Psoas muscle (tissue), 8 donors: Measurements from ENCODE around the gene LRP1. TPM values are rescaled to one million over a fixed set of nuclear protein-coding genes. Genes with fewer than 3 reads are reported as not detected.

Source experiments
- ATAC-seq, 4 donors: fragments of 200-7000 bp; cut with Tn5 transposase; one replicate each; pipeline ENCODE4 v1.9.1; 2020; ENCODE audit warnings: moderate library complexity in 3 of 4, mild to moderate bottlenecking in 2 of 4
- DNase-seq, 2 donors: peaks; one replicate each; pipeline ENCODE4 v3.0.0-alpha.2; 2020
- H3K27ac ChIP-seq: fragments of 200-600 bp; one replicate; pipeline ENCODE4 v1.8.0; 2022
- H3K27me3 ChIP-seq, 3 donors: fragments of 200-600 bp in 1 of 3; one replicate each; pipeline versions ENCODE4 v1.6.1 to v1.8.0; 2013 to 2022; ENCODE audit warnings: low read length in 2 of 3, mild to moderate bottlenecking in 2 of 3, moderate library complexity in 1 of 3; ENCODE audit not compliant: insufficient read depth in 3 of 3
- H3K36me3 ChIP-seq, 2 donors: fragments of 200-600 bp in 1 of 2; one replicate each; pipeline versions ENCODE4 v1.6.1 to v1.8.0; 2013 to 2022; ENCODE audit warnings: low read depth in 1 of 2, mild to moderate bottlenecking in 1 of 2, moderate library complexity in 1 of 2; ENCODE audit not compliant: insufficient read depth in 1 of 2
- H3K4me1 ChIP-seq: fragments of 200-600 bp; one replicate; pipeline ENCODE4 v1.8.0; 2022
- H3K4me3 ChIP-seq: fragments of 200-600 bp; one replicate; pipeline ENCODE4 v1.8.0; 2022; ENCODE audit warnings: mild to moderate bottlenecking
- H3K9me3 ChIP-seq: fragments of 200-600 bp; one replicate; pipeline ENCODE4 v1.8.0; 2022
- WGBS, 3 donors: extraction: QIAGEN DNeasy Blood & Tissue Kit; methylation state at CpG; one replicate each; pipeline versions ENCODE4 v1.1.6 to v1.1.7; 2013; 5-methylcytosine and 5-hydroxymethylcytosine counted together
- intact Hi-C, 2 donors: fragments of 100-400 bp; cut with DNase I; formaldehyde crosslinking; loops; one replicate each; pipeline versions ENCODE4 v1.11.0 to v1.14.2; 2022
- polyA plus RNA-seq, 3 donors: library from polyadenylated mRNA; stranded (reverse); fragments of 200-250 nt; gene quantifications; one replicate each; pipeline ENCODE4 v1.2.3, GENCODE V29; 2013
- total RNA-seq, 4 donors: library from RNA; stranded (reverse); fragmentation: NEBNext Ultra II Directional in 2 of 4; extraction: Animal tissue kit (Norgen Biotek cat#: 25700) in 2 of 4; gene quantifications; one replicate each; pipeline versions ENCODE4 v1.2.1 to v1.2.4, GENCODE V29; 2021 to 2023
- TF ChIP-seq, protein P1 (sequence below): fragments of 200-600 bp; IDR thresholded peaks from one replicate; pipeline ENCODE4 v1.8.0; 2022; ENCODE audit warnings: antibody characterized with exemption
- donor health status: healthy with polysubstance abuse.
- donor health status: DM: no; HTN: no; CAD: no; lungs with moderate emphysema.
- donor health status: Bipolar disorder and iron deficiency.
- donor health status: healthy.
- donor health status: DM: yes; HTN: yes; CAD: no.
- donor health status: DM: no; HTN: no; CAD: no.
- donor health status: DM: no; HTN: no; CAD: no.
- donor health status: DM: yes; HTN: yes; CAD: no.

Gene LRP1
- total and polyA plus RNA-seq, 7 donors, result 10.7 to 50.6 (median 33.1) TPM

DNA sequence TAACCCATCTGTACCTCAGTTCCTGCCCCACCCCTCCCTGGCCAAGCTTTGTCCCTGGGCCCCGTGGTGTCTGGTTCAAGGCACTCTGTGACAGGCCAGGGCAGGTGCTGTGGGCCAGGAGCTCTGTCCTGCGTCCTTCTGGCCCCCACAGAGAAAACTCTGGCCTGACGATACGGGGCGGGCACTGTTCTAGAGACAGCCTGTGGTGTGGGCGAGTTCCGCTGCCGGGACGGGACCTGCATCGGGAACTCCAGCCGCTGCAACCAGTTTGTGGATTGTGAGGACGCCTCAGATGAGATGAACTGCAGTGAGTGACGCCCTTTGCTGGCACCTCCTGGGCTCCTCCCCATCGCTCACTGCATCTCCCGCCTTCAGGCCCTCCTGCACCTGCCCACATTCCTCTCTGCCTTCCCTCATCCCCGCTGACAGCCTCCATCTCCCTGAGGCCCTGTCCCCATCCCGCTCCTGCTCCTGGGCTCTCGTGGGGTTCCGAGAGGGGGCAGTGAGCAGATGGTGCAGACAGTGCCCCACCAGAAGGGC is 65.5 kb downstream of the LRP1 start:
- ATAC-seq (no peak), DNase-seq (no peak)
- no peaks in the 10 kb centered on the region for H3K9me3 ChIP-seq
- no peak overlapping the region for H3K27ac ChIP-seq
- intact Hi-C loops, result no loop called here
- H3K4me3 ChIP-seq, result no peak overlapping the region
- peaks cover 0 to 59% of the 10 kb centered on the region in 2 donors for H3K36me3 ChIP-seq
- 77 to 82% (median 80%) methylated on average over 19 of the region's 19 CpGs for WGBS, 3 donors
- H3K4me1 ChIP-seq, result no peaks in the 10 kb centered on the region
- H3K27me3 ChIP-seq, result no peaks in the 10 kb centered on the region
- TF ChIP-seq, protein P1, sequence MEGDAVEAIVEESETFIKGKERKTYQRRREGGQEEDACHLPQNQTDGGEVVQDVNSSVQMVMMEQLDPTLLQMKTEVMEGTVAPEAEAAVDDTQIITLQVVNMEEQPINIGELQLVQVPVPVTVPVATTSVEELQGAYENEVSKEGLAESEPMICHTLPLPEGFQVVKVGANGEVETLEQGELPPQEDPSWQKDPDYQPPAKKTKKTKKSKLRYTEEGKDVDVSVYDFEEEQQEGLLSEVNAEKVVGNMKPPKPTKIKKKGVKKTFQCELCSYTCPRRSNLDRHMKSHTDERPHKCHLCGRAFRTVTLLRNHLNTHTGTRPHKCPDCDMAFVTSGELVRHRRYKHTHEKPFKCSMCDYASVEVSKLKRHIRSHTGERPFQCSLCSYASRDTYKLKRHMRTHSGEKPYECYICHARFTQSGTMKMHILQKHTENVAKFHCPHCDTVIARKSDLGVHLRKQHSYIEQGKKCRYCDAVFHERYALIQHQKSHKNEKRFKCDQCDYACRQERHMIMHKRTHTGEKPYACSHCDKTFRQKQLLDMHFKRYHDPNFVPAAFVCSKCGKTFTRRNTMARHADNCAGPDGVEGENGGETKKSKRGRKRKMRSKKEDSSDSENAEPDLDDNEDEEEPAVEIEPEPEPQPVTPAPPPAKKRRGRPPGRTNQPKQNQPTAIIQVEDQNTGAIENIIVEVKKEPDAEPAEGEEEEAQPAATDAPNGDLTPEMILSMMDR, result no peak

DNA sequence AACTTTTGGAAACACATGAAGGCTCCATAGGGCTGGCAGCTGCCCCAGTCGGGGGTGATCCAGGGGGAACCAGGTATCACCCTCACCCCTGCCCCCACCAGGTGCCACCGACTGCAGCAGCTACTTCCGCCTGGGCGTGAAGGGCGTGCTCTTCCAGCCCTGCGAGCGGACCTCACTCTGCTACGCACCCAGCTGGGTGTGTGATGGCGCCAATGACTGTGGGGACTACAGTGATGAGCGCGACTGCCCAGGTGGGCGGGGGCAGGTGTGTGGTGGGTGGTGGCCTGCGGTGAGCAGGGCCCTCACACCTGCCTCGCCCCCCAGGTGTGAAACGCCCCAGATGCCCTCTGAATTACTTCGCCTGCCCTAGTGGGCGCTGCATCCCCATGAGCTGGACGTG is 66.0 kb downstream of the LRP1 start:
- Histone ChIP-seq H3K4me1 (no peaks in the 10 kb centered on the region), H3K27ac (no peak overlapping the region), H3K36me3 (peaks cover 0 to 61% of the 10 kb centered on the region in 2 donors), H3K9me3 (no peaks in the 10 kb centered on the region), H3K4me3 (no peak overlapping the region), H3K27me3 (no peaks in the 10 kb centered on the region)
- ATAC-seq (no peak), DNase-seq (no peak)
- TF ChIP-seq, protein P1, result no peak
- WGBS, 3 donors, result 90% methylated on average over 14 to 18 of the region's 18 CpGs
- intact Hi-C loops, result no loop called here

DNA sequence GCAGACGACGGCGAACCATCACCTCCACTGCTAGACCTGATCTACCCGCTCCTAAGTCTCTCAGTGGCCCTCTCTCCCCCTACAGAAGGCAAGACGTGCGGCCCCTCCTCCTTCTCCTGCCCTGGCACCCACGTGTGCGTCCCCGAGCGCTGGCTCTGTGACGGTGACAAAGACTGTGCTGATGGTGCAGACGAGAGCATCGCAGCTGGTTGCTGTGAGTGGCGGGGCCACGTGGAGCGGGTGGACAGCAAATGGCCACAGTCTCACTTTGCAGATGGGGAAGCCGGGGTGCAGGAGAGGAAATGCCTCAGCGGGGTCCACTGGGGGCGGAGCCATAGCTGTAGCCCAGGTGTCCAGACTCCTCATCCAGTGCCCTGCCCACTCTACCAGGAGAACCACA is 66.9 kb downstream of the LRP1 start:
- Histone ChIP-seq H3K27ac (no peak overlapping the region), H3K9me3 (no peaks in the 10 kb centered on the region), H3K27me3 (no peaks in the 10 kb centered on the region), H3K36me3 (peaks cover 0 to 70% of the 10 kb centered on the region in 2 donors), H3K4me1 (no peaks in the 10 kb centered on the region), H3K4me3 (no peak overlapping the region)
- DNase-seq, result no peak
- ATAC-seq, result no peak
- intact Hi-C loops, result no loop called here
- TF ChIP-seq, protein P1, result no peak
- 73 to 86% (median 85%) methylated on average over 18 to 19 of the region's 19 CpGs for WGBS, 3 donors

DNA sequence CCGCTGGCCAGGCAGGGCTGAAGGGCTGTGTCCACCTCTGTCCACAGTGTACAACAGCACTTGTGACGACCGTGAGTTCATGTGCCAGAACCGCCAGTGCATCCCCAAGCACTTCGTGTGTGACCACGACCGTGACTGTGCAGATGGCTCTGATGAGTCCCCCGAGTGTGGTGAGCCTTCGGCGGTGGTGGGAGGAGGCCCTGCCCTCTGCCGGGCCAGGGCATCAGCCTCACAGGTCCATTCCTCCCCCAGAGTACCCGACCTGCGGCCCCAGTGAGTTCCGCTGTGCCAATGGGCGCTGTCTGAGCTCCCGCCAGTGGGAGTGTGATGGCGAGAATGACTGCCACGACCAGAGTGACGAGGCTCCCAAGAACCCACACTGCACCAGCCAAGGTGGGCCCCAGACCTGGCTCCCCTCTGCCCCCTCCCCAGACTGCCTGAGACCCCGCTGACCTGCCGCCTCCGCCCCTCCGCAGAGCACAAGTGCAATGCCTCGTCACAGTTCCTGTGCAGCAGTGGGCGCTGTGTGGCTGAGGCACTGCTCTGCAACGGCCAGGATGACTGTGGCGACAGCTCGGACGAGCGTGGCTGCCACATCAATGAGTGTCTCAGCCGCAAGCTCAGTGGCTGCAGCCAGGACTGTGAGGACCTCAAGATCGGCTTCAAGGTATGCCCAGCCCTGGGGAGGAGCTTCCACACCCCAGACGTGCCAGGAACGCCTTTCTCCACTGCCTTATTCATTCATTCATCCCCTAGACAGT is 67.5 kb downstream of the LRP1 start:
- TF ChIP-seq, protein P1, result no peak
- no peak overlapping the region for H3K4me3 ChIP-seq
- ATAC-seq (no peak), DNase-seq (no peak)
- intact Hi-C loops, result no loop called here
- H3K9me3 ChIP-seq, result no peaks in the 10 kb centered on the region
- H3K4me1 ChIP-seq, result no peaks in the 10 kb centered on the region
- 77 to 81% (median 78%) methylated on average over 30 to 34 of the region's 34 CpGs for WGBS, 3 donors
- H3K27me3 ChIP-seq, result no peaks in the 10 kb centered on the region
- H3K27ac ChIP-seq, result no peak overlapping the region
- peaks cover 0 to 76% of the 10 kb centered on the region in 2 donors for H3K36me3 ChIP-seq
